ENCODE measurements around the gene CAGE1.

Gene CAGE1

GRCh38 chr6:7311917-7312615 is 77.5 kb downstream of the CAGE1 start:
- no peak for DNase-seq (ENCODE audit: low read depth)

GRCh38 chr6:7311176-7311575 is 78.4 kb downstream of the CAGE1 start:
- no peak for DNase-seq (ENCODE audit: low read depth)

- no peak for DNase-seq (ENCODE audit: low read depth)
Observed at GRCh38 chr6:7309050-7309449, 80.5 kb downstream of the CAGE1 start.

GRCh38 chr6:7307533-7307932 is 82.0 kb downstream of the CAGE1 start:
- no peak for DNase-seq (ENCODE audit: low read depth)

GRCh38 chr6:7304821-7305220 is 84.7 kb downstream of the CAGE1 start:
- DNase-seq (ENCODE audit: low read depth): no peak

- no peak for DNase-seq (ENCODE audit: low read depth)
Observed at GRCh38 chr6:7301702-7302101, 87.8 kb downstream of the CAGE1 start.

GRCh38 chr6:7300926-7301325 is 88.6 kb downstream of the CAGE1 start:
- DNase-seq (ENCODE audit: low read depth): no peak

GRCh38 chr6:7298113-7298512 is 91.4 kb downstream of the CAGE1 start:
- no peak for DNase-seq (ENCODE audit: low read depth)

GRCh38 chr6:7296602-7297001 is 92.9 kb downstream of the CAGE1 start:
- no peak for DNase-seq (ENCODE audit: low read depth)

- no peak for DNase-seq (ENCODE audit: low read depth)
Observed at GRCh38 chr6:7295916-7296315, 93.6 kb downstream of the CAGE1 start.

GRCh38 chr6:7292596-7293255 is 96.8 kb downstream of the CAGE1 start:
- no peak for DNase-seq (ENCODE audit: low read depth)

GRCh38 chr6:7290079-7290478 is 99.5 kb downstream of the CAGE1 start:
- DNase-seq (ENCODE audit: low read depth): no peak

- DNase-seq (ENCODE audit: low read depth): no peak
Observed at GRCh38 chr6:7285416-7285815, 104.1 kb downstream of the CAGE1 start.

- no peak for DNase-seq (ENCODE audit: low read depth)
Observed at GRCh38 chr6:7283676-7284075, 105.9 kb downstream of the CAGE1 start.

GRCh38 chr6:7282097-7282906 is 107.2 kb downstream of the CAGE1 start:
- no peak for DNase-seq (ENCODE audit: low read depth)
